Subcutaneous adipose tissue (tissue), 4 donors: ENCODE measurements around the gene CEMP1. TPM values are rescaled to one million over a fixed set of nuclear protein-coding genes. Genes with fewer than 3 reads are reported as not detected.

Experiments used
- CTCF ChIP-seq: fragments of 450-650 bp; IDR thresholded peaks from one replicate; pipeline ENCODE4 v1.5.1; 2016; ENCODE audit warnings: low read depth, mild to moderate bottlenecking, control low read depth, antibody characterized with exemption, moderate library complexity
- total RNA-seq, 4 donors: library from RNA; depleted of rRNA; stranded (reverse); fragments of >200 nt; gene quantifications; one replicate each; pipeline ENCODE4 v1.1.0, GENCODE V29; 2016

CEMP1 gene
- total RNA-seq, result not detected

GRCh38 chr16:2531371-2531695 lies at the start of gene CEMP1:
TSS of gene CEMP1 (minus strand) at chr16:2531408. CDS start at chr16:2531073, 335 bp downstream.
- TF ChIP-seq CTCF, result no peak

- no peak for TF ChIP-seq CTCF
Measured at GRCh38 chr16:2537451-2538379, 6.5 kb upstream of the CEMP1 start, which contains the start of gene PDPK1. TSS of gene PDPK1 (plus strand) at chr16:2538021. CDS start at chr16:2538113, 92 bp downstream.

- no peak for TF ChIP-seq CTCF
Measured at GRCh38 chr16:2535625-2536013, 4.4 kb upstream of the CEMP1 start.

- TF ChIP-seq CTCF, result no peak
Measured at GRCh38 chr16:2533912-2534311, 2.7 kb upstream of the CEMP1 start.

- TF ChIP-seq CTCF, result no peak
Measured at GRCh38 chr16:2532494-2533141, 1.4 kb upstream of the CEMP1 start.

GRCh38 chr16:2531696-2532493 lies 687 bp upstream of the CEMP1 start:
- no peak for TF ChIP-seq CTCF
